ENCODE data around the gene TTC33.
A peak's percentile ranks its signal among the peaks of the same experiment; 100 is the strongest.
"Not testable (repeated sequence)": the region's sequence is repeated elsewhere in the genome, so short reads cannot be mapped to it uniquely, and the experiment has no call there.

Gene TTC33

GRCh38 chr5:40716000-40716399 is 39.8 kb downstream of the TTC33 start:
- no peak for DNase-seq

DNA sequence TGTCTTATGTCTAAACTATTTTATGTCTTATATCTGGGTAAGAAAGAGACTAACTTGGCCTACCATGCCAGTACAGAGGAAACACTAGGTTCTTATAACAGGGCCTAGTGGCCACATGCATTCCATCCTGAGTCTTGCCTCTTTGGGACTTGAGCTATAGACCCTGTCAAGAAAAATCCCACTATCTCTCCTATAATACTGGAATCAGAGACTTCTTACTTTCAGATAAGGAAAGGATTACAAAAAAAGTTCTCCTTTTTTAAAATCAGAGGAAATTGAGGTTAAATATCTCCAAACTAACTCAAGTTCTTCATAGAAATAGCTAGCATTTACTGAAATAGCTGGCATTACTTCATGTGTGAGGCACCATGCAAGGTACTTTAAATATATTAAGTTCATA is 41.8 kb downstream of the TTC33 start:
- DNase-seq = no peak

- DNase-seq = not testable (repeated sequence)
These were observed 45.2 kb downstream of the TTC33 start for GRCh38 chr5:40710575-40710974.

DNA sequence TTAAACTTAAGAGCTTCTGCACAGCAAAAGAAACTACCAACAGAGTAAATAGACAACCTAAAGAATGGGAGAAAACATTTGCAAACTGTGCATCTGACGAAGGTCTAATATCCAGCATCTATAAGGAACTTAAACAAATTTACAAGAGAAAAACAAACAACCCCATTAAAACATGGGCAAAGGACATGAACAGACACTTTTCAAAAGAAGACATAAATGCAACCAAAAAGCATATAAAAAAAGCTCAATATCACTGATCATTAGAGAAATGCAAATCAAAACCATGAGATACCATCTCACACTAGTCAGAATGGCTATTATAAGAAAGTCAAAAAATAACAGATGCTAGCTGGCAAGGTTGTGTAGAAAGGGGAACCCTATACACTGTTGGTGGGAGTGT is 50.3 kb downstream of the TTC33 start:
- not testable (repeated sequence) for DNase-seq

DNA sequence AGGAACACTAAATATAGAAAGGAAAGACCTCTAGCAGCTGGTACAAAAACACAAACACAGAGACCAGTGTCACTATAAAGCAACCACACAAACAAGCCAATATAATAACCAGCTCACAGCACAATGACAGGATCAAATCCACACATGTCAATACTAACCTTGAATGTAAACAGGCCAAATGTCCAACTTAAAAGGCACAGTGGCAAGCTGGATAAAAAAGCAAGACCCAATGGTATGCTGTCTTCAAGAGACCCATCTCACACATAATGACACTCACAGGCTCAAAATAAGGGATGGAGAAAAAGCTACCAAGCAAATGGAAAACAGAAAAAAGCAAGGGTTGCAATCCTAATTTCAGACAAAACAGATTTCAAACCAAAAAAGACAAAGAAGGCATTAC is 53.7 kb downstream of the TTC33 start:
- DNase-seq = not testable (repeated sequence)

DNA sequence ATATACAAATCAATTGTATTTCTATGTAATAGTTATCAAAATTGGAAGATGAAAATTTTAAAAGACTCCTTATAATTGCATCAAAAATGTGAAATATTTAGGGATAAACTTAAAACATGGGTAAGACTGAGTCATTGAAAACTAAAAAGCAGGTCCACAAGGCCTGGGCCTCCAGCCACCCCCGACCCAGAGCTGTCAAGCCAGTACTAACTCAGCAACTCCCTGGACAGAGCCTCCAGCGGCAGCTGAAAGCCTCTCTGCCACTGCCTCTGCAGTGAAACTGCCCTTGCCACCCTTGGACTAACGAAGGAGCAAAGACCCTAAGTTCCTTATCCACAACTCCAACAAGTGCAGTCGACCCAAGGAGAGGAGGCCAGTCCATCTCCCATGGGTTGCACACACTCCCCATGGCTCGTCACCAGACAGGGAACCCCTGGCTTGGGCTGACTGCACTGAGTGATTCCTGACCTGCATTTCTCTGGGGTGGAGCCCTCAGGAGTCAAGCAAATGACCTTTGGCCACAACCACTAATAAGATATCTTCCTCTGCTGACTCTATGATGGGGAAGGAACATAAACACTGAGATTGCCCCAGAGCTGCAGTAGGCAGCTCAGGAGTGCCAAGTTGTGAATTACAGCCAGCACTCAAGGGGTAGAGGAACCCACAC is 55.5 kb downstream of the TTC33 start:
- DNase-seq = no peak

- no peak for DNase-seq
These were observed 61.3 kb downstream of the TTC33 start for GRCh38 chr5:40694433-40694832.

DNA sequence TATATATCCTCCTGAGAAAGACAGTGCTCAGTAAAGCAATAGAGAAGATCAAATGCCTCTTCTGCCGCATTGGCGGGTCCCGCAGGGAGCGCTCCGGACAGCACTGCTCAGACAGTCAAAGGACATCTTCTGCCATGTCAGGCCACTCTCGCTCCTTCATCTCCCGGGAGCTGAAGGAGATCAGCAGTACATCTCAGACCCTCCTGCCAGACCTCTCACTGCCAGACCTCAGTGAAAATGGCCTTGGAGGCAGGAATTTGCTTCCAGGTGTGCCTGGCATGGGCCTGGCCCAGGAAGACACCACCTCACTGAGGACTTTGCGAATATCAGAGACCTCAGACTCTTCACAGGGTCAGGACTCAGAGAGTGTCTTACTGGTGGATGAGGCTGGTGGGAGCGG is 63.9 kb downstream of the TTC33 start:
- DNase-seq = no peak

GRCh38 chr5:40690267-40690666 is 65.5 kb downstream of the TTC33 start:
- no peak for DNase-seq

- DNase-seq = no peak
These were observed 66.3 kb downstream of the TTC33 start for GRCh38 chr5:40689438-40689837.

GRCh38 chr5:40688996-40689395 is 66.8 kb downstream of the TTC33 start:
- DNase-seq = no peak

DNA sequence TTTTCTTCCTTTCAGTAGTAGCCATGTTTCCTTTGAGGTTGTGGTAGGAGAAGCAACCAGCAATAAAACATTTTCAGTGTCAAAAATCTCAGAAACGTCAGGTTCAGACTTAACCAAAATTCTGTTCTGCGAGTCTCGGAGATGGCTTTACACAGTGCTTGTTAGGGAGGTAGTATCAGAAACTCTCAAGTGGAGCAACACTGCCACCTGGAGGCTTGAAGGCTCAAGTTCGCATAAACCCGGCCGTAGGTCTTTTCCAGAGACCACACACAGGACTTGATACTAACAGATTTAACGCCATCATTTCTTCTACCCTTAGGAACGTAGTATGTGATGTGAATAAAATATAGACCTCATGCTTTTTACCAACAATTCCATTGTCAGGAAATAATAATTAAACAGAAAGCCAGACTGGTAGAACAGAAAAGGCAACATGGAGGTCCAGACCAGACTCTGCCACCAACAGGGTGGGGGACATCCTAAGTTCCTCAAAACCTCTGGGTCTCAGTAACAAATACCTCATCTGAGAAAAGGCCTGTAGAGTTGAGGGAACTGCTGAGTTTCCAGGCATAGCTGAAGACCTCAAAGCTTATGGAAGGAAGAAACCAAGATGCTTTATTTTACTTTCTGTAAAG is 67.5 kb downstream of the TTC33 start:
- DNase-seq = peak; percentile 66

DNA sequence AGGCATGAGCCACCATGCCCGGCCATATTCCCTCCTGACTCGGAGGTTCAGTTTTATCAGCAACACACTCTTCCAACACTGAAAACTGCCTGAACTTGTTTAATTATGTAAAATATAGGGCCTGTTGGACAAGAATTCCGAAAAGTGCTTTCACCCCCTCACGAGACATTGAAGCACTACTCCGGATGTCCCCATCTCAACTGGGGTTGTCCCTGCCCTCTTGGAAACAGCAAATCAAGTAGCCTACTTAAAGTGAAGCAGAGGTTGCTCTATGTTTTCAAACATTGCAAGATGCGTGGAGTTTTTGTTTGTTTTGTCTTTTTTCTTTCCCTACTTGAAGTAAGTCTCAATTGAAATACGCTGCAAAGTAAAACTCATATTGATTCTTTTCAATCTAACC is 68.4 kb downstream of the TTC33 start:
- no peak for DNase-seq

GRCh38 chr5:40685976-40686486 is 69.7 kb downstream of the TTC33 start:
- no peak for DNase-seq

DNA sequence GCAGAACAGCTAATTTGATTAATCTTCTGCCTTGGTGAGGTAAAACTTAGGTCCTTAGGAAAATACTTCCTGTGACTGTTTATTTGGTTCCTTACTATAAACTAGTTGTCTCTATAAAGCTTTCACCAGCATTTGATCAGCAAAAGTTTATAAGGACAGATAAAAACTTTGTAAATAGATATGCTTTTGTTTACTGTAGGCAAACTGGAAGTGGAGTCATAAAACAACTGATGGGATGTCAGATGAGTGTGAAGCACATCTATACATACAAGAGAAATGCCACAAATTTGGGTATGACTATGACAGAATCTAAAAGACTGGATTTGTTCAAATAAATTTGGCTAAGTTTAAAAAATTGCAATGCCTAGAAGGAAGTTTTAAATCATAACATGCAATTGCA is 70.6 kb downstream of the TTC33 start:
- DNase-seq = no peak

DNA sequence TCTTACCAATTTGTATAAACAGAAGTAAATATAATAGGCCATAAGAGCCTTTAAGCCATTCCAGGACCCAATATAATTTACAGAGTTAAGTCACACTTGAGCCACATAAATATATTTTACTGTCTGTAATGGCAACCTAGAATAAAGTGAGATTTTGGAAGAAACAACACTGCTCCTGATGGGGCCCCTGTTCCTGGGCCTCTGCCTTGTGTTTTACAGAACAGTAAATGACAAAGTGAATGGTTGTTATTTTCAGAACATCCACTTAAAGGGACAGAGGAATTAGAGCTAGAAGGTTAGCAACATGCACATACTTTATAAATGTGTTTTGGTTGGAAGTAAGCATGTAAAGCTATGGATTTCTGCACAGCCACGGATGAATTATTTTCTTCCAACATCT is 72.5 kb downstream of the TTC33 start:
- DNase-seq = no peak

DNA sequence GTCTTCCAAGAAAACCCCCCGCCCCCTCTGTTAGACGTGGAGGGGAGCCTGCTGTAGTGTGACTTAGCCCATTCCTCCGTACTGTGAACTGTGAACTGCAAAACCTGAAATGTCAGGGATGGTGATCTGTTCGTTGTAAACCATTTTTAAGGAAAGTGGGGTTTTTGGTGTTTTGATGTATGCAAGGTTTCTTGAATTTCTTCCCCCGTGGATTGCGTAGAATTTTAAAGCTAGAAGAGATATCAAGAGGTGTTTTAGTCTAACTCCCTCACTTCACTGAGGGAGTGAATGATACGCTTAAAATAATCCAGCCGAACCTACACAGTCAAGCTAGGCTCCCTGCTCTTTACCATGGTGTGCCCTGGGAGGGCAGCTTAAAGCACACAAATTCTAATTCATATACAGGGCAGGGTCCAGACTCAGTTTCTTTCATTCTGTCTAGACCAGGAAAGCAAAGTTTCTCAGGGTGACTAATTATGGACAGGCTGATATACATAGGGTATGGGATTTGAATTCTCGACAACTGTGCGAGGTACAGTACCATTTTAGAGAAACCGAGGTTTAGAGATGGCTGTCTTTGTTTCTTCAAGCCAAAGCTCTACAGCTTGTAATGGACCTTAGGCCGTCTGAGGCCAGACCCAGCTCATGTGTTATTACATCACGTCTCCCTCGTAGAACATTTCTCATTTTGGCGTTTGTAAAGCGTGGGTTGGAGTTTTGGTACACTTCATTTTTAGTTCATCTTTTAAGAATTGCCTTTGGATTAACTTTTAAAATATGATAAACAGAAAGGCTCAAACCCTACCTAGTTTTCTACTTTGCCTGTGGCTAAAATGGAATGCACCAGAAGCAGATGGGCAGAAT is 73.4 kb downstream of the TTC33 start:
- no peak for DNase-seq

- DNase-seq = no peak
These were observed 74.2 kb downstream of the TTC33 start for GRCh38 chr5:40681363-40682153.

DNA sequence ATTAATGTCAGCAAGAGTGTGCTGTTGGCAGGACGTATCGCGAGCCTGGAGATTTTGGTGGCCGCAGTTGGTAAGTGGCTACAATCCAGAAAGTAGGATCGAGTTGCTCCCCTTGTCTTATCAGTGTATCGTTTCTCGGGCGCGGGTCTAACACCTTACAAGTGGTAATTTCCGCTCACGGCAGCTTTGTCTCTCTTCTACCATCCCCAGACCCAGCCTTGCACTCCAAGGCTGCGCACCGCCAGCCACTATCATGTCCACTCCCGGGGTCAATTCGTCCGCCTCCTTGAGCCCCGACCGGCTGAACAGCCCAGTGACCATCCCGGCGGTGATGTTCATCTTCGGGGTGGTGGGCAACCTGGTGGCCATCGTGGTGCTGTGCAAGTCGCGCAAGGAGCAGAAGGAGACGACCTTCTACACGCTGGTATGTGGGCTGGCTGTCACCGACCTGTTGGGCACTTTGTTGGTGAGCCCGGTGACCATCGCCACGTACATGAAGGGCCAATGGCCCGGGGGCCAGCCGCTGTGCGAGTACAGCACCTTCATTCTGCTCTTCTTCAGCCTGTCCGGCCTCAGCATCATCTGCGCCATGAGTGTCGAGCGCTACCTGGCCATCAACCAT is 74.9 kb downstream of the TTC33 start:
- no peak for DNase-seq

DNA sequence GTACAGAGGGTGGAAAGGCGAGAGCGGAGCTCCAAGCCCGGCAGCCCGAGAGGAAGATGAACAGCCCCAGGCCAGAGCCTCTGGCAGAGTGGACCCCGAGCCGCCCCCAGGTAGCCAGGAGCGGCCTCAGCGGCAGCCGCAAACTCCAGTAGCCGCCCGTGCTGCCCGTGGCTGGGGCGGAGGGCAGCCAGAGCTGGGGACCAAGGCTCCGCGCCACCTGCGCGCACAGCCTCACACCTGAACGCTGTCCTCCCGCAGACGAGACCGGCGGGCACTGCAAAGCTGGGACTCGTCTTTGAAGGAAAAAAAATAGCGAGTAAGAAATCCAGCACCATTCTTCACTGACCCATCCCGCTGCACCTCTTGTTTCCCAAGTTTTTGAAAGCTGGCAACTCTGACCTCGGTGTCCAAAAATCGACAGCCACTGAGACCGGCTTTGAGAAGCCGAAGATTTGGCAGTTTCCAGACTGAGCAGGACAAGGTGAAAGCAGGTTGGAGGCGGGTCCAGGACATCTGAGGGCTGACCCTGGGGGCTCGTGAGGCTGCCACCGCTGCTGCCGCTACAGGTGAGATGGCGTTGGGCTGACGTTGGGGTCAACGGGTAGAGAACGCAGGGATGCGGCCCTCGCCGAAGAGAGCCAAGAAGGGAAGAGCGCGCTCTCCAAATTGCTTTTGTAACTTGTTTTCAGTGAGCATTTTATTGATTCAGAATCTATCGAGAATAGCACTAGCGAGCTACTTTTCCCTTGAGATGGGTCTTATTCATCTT is 75.7 kb downstream of the TTC33 start, which contains the start of gene PTGER4:
Gene PTGER4 (plus strand): TSS at position 3 of the 769 bp plus-strand sequence. CDS start 1,079 bp downstream, outside the sequence.
- DNase-seq = no peak

GRCh38 chr5:40679148-40679912 is 76.4 kb downstream of the TTC33 start:
- peak; percentile 57 for DNase-seq

Data from DMS 273 treated with DMSO at 0.1 percent for 48 hours (cell line).